22Rv1 (cell line): ENCODE measurements around the gene MAN1A1.
"Not testable (repeated sequence)": the region's sequence is repeated elsewhere in the genome, so short reads cannot be mapped to it uniquely, and the experiment has no call there.

Experiments
- H3K27ac ChIP-seq: fragments of 450-650 bp; 2 replicates; pipeline ENCODE4 v1.5.1; 2017
- ZFX ChIP-seq: fragments of 450-650 bp; IDR thresholded peaks from 2 replicates; pipeline ENCODE4 v1.6.1; 2017; ENCODE audit warnings: antibody characterized with exemption, borderline replicate concordance
- TF ChIP-seq, protein P1 (sequence below): fragments of 450-650 bp; IDR thresholded peaks from 2 replicates; pipeline ENCODE4 v1.5.1; 2017; ENCODE audit warnings: mild to moderate bottlenecking

The MAN1A1 gene

DNA sequence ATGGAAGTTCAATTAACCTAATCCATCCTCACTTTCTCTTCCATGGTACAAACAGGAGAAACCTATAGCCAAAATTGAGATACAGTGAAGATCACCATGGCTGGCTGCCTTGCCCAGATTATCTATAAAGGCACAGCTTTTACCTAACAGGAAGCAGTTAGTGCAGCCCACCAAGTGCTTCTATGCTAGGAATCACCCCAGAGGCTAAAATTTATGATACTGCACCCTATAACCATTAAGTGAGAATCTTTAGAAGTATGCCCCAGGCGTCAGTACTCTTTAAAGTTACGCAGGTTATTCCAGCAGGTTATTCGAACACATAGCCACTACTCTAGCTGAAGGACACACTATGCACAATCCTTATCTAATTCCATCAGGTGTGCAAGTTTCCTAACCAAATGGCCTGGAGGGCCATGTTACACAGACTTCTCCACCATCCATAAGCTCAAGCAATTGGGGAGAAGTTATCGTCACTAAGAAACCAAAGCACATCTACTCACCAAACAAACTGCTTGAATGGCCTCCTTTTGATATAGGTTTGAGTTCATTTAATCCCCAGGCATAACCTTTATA is 43.1 kb downstream of the MAN1A1 start:
- no peak overlapping the region for H3K27ac ChIP-seq
- TF ChIP-seq, protein P1, sequence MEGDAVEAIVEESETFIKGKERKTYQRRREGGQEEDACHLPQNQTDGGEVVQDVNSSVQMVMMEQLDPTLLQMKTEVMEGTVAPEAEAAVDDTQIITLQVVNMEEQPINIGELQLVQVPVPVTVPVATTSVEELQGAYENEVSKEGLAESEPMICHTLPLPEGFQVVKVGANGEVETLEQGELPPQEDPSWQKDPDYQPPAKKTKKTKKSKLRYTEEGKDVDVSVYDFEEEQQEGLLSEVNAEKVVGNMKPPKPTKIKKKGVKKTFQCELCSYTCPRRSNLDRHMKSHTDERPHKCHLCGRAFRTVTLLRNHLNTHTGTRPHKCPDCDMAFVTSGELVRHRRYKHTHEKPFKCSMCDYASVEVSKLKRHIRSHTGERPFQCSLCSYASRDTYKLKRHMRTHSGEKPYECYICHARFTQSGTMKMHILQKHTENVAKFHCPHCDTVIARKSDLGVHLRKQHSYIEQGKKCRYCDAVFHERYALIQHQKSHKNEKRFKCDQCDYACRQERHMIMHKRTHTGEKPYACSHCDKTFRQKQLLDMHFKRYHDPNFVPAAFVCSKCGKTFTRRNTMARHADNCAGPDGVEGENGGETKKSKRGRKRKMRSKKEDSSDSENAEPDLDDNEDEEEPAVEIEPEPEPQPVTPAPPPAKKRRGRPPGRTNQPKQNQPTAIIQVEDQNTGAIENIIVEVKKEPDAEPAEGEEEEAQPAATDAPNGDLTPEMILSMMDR: no peak
- no peak for TF ChIP-seq ZFX

DNA sequence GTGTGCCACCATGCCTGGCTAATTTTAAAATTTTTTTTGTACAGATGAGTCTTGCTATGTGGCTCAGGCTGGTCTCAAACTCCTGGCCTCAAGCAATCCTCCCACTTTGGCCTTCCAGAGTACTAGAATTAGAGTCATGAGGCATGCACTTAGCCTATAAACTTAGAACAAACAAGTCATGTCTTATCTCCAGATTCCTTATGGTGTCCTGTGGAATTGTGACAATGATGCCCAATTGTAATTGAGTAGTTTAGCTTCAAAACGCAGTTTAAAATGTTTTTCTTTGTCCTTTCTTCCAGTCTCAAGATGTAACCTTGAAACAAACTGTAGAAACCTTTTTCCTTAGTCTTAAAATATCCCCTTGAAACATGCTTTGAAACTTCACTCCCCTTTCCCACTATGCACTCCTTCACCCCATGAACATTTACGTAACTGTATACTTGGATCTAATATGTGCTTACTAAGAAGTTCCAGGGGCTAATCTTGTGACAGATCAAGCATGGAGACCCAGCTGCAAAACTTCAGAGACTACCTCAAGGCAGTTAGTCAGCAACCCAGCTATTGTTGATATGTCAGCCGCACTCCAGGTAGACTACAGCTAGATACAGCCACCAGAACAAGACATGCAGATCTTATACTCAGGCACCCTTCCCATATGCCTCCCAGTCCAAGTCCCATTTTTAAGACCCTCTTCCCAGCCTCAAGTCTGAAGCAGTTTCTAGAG is 46.2 kb downstream of the MAN1A1 start:
- H3K27ac ChIP-seq: no peak overlapping the region
- TF ChIP-seq, protein P1: no peak
- no peak for TF ChIP-seq ZFX

DNA sequence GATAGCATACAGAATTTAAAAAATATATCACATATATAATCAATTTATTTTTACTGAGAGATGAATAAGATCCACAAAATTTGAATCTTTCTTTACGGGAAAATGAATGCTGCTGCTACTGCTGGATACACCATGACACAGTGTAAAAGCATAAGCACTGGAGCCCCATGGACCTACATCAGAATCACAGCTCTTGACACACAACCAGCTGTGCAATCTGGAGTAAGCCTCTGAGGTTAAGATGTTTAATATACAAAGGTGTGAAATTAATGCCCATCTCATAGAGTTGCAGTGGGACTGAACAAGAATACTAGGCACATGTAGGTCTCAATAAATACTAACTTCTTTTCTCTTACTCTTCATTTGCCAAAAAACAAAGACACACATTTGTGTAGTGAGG is 48.1 kb downstream of the MAN1A1 start:
- TF ChIP-seq ZFX: no peak
- TF ChIP-seq, protein P1: no peak

DNA sequence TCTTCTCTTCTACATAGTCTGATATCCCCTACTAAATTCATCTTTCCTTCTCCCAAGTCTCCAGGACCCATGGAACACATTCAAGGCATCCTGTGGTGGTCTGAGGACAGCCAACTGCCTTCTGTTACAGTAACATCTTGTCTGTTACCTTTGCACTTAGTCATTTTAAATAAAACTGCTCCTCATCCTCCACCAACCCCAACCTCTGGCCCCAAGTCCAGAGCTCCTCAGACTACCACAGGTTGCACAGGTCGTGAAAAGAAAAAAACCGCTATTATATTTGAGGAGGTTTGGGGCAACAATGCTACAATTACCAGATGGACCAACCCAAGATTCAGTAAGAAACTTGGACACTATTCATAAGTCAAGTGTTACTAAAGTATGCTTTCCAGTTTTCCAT is 49.9 kb downstream of the MAN1A1 start:
- no peak overlapping the region for H3K27ac ChIP-seq
- TF ChIP-seq, protein P1: no peak
- no peak for TF ChIP-seq ZFX

More for the DNA sequence above, 48.1 kb downstream of the MAN1A1 start:
- no peak overlapping the region for H3K27ac ChIP-seq

DNA sequence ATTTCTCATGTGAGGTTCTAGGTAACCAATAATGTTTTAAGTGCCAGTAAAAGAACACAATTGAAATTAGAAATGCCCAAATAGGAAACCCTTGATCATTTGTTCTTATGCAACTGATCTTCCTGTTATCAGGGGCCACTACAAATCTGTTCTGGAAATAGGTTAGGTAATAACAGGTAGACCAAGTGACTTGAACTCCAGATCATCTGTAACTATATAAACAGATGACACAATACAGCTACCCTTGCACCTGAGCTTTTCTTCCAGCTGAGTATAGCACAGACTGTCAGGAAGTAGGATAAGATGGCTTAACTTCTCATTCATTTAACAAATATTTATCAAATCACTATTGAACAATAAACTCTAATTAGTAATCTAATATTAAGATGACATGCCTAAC is 52.5 kb downstream of the MAN1A1 start:
- TF ChIP-seq, protein P1: no peak
- TF ChIP-seq ZFX: no peak
- no peak overlapping the region for H3K27ac ChIP-seq

DNA sequence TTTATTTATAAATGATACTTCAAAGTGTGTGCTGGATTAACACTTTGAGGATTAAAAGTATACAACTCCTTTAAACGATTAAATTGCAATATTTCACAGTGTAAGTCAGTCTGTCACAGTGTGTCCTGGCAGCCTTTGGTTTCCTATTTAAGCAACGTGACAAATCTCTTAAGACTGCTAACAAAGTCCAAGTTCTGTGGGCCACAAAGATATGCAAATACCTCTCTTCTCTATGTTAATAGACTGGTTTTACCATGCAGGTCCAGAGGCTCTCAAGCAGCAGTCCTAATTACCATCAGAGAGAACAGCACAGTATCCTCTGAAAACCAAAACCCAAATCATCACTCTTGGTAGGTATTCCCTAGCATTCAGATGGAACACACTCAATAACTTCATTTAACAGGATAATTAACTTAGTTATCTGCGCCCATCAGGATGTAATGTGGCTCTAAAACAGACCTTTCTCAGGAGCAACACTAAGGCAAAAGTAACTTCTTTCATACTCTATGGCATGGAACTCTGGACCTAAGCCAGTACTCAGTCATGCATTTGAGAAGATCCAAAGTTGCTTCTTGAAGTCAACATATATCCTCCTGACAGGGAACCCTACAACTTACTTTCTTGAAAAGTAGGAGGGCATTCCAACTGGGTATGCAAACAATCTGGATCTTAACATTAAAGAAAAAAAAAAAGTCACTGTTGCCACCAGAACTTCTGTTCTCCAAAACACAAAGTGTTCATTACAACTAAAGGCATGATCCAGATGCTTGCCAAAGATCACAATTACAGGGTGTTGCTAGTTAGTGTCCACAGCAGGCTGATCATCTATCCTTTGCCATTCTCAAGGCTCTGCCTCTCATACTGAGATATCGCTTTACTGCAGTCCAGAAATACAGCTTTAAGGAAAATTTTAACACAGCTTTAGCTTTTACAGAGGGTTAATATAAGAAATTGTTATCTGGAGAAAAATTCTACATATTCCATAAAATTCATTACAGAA is 53.2 kb downstream of the MAN1A1 start:
- H3K27ac ChIP-seq: no peak overlapping the region
- no peak for TF ChIP-seq ZFX
- TF ChIP-seq, protein P1: no peak

DNA sequence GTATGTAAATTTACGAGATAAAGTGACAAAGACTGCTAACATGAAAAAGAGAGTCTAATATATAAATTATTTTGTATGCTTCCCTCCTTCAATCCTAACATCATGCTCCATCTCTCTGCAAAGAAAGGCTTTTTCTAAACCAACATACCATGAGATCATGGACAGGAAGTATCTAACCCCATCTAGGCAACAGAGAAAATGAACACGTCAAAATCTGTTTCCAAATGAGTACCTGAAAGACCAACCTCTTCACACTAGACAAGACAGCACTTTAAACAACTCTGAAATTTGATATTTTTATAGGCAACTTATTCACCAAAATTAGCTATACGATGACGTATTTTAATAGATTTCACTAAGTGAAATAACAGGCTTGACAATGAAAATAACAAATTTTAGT is 54.6 kb downstream of the MAN1A1 start:
- TF ChIP-seq ZFX: no peak
- TF ChIP-seq, protein P1: no peak
- H3K27ac ChIP-seq: no peak overlapping the region

DNA sequence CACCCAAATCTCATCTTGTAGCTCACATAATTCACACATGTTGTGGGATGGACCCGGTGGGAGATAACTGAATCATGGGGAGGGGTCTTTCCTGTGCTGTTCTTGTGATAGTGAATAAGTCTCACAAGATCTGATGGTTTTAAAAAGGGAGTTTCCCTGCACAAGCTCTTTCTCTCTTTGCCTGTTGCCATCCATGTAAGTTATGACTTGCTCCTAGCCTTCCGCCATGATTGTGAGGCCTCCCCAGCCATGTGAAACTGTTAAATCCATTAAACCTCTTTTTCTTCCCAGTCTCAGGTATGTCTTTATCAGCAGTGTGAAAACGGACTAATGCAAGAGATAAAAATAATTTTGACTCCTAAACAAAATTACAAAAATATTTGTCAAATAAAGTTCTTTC is 58.5 kb downstream of the MAN1A1 start:
- not testable (repeated sequence) for H3K27ac ChIP-seq
